K562 (cell line): Measurements from ENCODE around the gene OSGIN1. TPM values are rescaled to one million over a fixed set of nuclear protein-coding genes. Genes with fewer than 3 reads are reported as not detected.
A peak's percentile ranks its signal among the peaks of the same experiment; 100 is the strongest.

ENCODE experiments used
- ATAC-seq: fragments of 200-7000 bp; cut with Tn5 transposase; 3 replicates; pipeline ENCODE4 v1.9.1; 2020; ENCODE audit warnings: moderate library complexity
- BruUV-seq: library from RNA; stranded (reverse); fragments of 400-500 nt; replicated peaks from 2 replicates; lab custom pipeline; 2021; lab: Mats Ljungman, UMichigan
- CTCF ChIA-PET: fragments of 300-600 bp; formaldehyde crosslinking; extraction: SDS; loops from one replicate; lab custom pipeline; 2021; ENCODE audit warnings: low intra/inter-chr PET ratio; lab: Yijun Ruan, JAX
- POLR2A ChIA-PET: fragments of 300-600, 350-650 bp; sonication (Branson Sonifier 250); formaldehyde crosslinking; extraction: SDS; loops from one replicate; lab custom pipeline; 2021; ENCODE audit warnings: antibody characterized with exemption, inconsistent platforms; lab: Yijun Ruan, JAX
- DNase-seq, 4 experiments: peaks; one replicate each; pipeline versions ENCODE4 v3.0.0 to v3.0.0-alpha.2; 2011 to 2018; ENCODE audit warnings: low spot score in 3 of 4, mixed read lengths in 3 of 4; ENCODE audit errors: extremely low read depth in 1 of 4
- FAIRE-seq: peaks from 2 replicates; lab custom pipeline; 2011; peaks lifted over from hg19 to GRCh38; lab: Jason Lieb, UNC
- H2AFZ ChIP-seq: 2 replicates; pipeline ENCODE4 v1.6.0; 2011; ENCODE audit warnings: low read depth, low read length, control low read depth, inconsistent platforms
- H3K27ac ChIP-seq: fragments of 200-600 bp; 3 replicates; pipeline ENCODE4 v1.8.0; 2011; ENCODE audit warnings: low read depth, mild to moderate bottlenecking, control low read depth, inconsistent platforms, low read length, moderate library complexity, mixed read lengths; ENCODE audit errors: extremely low read depth
- H3K27me3 ChIP-seq, 2 experiments: fragments of 300-600 bp in 1 of 2; 2 replicates in 1 of 2; 3 replicates in 1 of 2; pipeline versions ENCODE4 v1.6.0 to v1.8.0; 2011; ENCODE audit warnings: inconsistent platforms in 2 of 2, low read length in 2 of 2, mild to moderate bottlenecking in 1 of 2, mixed read lengths in 1 of 2, moderate library complexity in 1 of 2; ENCODE audit not compliant: control insufficient read depth in 2 of 2, insufficient read depth in 2 of 2
- H3K36me3 ChIP-seq: fragments of 300-600 bp; 3 replicates; pipeline ENCODE4 v1.8.0; 2011; ENCODE audit warnings: mild to moderate bottlenecking, low read length, inconsistent platforms; ENCODE audit not compliant: control insufficient read depth, insufficient read depth
- H3K4me1 ChIP-seq, 2 experiments: fragments of 200-600 bp in 1 of 2; replicated peaks in 1 of 2; 2 replicates in 1 of 2; 3 replicates in 1 of 2; pipeline versions ENCODE4 v1.5.1 to v1.8.0; 2011; ENCODE audit warnings: inconsistent platforms in 2 of 2, low read length in 2 of 2, mild to moderate bottlenecking in 1 of 2, mixed read lengths in 1 of 2, moderate library complexity in 1 of 2; ENCODE audit not compliant: control insufficient read depth in 2 of 2, insufficient read depth in 2 of 2
- H3K4me2 ChIP-seq: 2 replicates; pipeline ENCODE4 v1.6.1; 2011; ENCODE audit warnings: low read length, control low read depth, inconsistent platforms, mixed read lengths; ENCODE audit not compliant: insufficient read depth
- H3K4me3 ChIP-seq: fragments of 200-600 bp; sonication (generic), shearing (Covaris generic); 2 replicates; pipeline ENCODE4 v1.5.1; 2016; ENCODE audit warnings: control low read depth, inconsistent platforms
- H3K79me2 ChIP-seq: fragments of 200-600 bp; 3 replicates; pipeline ENCODE4 v1.8.0; 2011; ENCODE audit warnings: low read length, inconsistent platforms; ENCODE audit not compliant: control insufficient read depth, insufficient read depth
- H3K9ac ChIP-seq, 2 experiments: 2 replicates each; pipeline versions ENCODE4 v1.6.0 to v1.6.1; 2011; ENCODE audit warnings: low read depth in 2 of 2, low read length in 2 of 2, control low read depth in 1 of 2, inconsistent platforms in 1 of 2, mild to moderate bottlenecking in 1 of 2, mixed read lengths in 1 of 2; ENCODE audit not compliant: insufficient read depth in 1 of 2
- H3K9me1 ChIP-seq: one replicate; pipeline ENCODE4 v1.6.0; 2011; ENCODE audit warnings: inconsistent platforms, mild to moderate bottlenecking, low read length, moderate library complexity; ENCODE audit not compliant: control insufficient read depth, insufficient read depth
- H3K9me3 ChIP-seq: replicated peaks from 2 replicates; pipeline ENCODE4 v1.5.1; 2011; ENCODE audit warnings: low read depth, low read length, inconsistent platforms; ENCODE audit not compliant: control insufficient read depth, insufficient read depth
- H4K20me1 ChIP-seq: replicated peaks from 2 replicates; pipeline ENCODE4 v1.6.1; 2011; ENCODE audit warnings: low read length, inconsistent platforms, mixed read lengths; ENCODE audit not compliant: control insufficient read depth, insufficient read depth
- ARNT ChIP-seq, 2 experiments: fragments of 450-650 bp; IDR thresholded peaks; 2 replicates each; pipeline ENCODE4 v1.6.1; 2016; ENCODE audit warnings: mild to moderate bottlenecking in 1 of 2
- GABPA ChIP-seq: fragments of 200-800 bp; sonication (Bioruptor generic); conservative IDR thresholded peaks from 2 replicates; pipeline ENCODE4 v1.6.1; 2016; ENCODE audit warnings: low read depth, missing genetic modification characterization, missing compliant biosample characterization
- GATAD2B ChIP-seq: fragments of 450-650 bp; IDR thresholded peaks from 2 replicates; pipeline ENCODE4 v1.6.1; 2017; ENCODE audit warnings: mild to moderate bottlenecking, borderline replicate concordance
- POLR2AphosphoS5 ChIP-seq: IDR thresholded peaks from 2 replicates; pipeline ENCODE4 v1.6.1; 2011; ENCODE audit warnings: mild to moderate bottlenecking, low read depth, low read length, moderate library complexity; ENCODE audit not compliant: control insufficient read depth, insufficient read depth
- POLR3G ChIP-seq: IDR thresholded peaks from 2 replicates; pipeline ENCODE4 v1.6.1; 2011; ENCODE audit not compliant: insufficient read length, insufficient replicate concordance; ENCODE audit errors: extremely low read depth
- RBM39 ChIP-seq: fragments of 200-400 bp; formaldehyde crosslinking; optimal IDR thresholded peaks from 2 replicates; pipeline ENCODE3; 2018; ENCODE audit warnings: low read depth, low read length
- ZBTB17 ChIP-seq: fragments of 450-650 bp; formaldehyde crosslinking; IDR thresholded peaks from 2 replicates; pipeline ENCODE4 v1.4.0; 2020; ENCODE audit warnings: mild to moderate bottlenecking
- ZNF197 ChIP-seq: fragments of 200-800 bp; sonication (Bioruptor generic); IDR thresholded peaks from 2 replicates; pipeline ENCODE4 v1.6.1; 2016; ENCODE audit warnings: low read depth, missing genetic modification characterization, missing compliant biosample characterization
- WGBS: fragments of 100-300 bp; shearing (Covaris generic); methylation state at CpG from one replicate; pipeline ENCODE4 v1.1.6; 2016; ENCODE audit warnings: low coverage, mixed read lengths; ENCODE audit not compliant: insufficient coverage; ENCODE audit errors: missing lambda C conversion rate; 5-methylcytosine and 5-hydroxymethylcytosine counted together
- in situ Hi-C: fragments of 300-500 bp; cut with MboI; formaldehyde crosslinking; loops from 4 replicates; pipeline ENCODE4 v1.15.0; 2018; ENCODE audit warnings: inconsistent platforms, mixed read lengths
- intact Hi-C: fragments of 100-400 bp; cut with micrococcal nuclease; formaldehyde crosslinking; loops from 2 replicates; pipeline ENCODE4 v1.14.2; 2022
- polyA plus RNA-seq, 8 experiments: library from polyadenylated mRNA; depleted of rRNA in 4 of 8; stranded (reverse) in 5 of 8; unstranded in 3 of 8; fragments of >200 nt; fragmentation: Nextera tagmentation in 2 of 8; fragmentation: Illumina TruSeq in 1 of 8; extraction: Ambion mirVana in 2 of 8; extraction: Trizol in 1 of 8; gene quantifications; 2 replicates each; pipeline versions ENCODE4 v1.2.1 to v1.2.3, GENCODE V29; 2011 to 2014; ENCODE audit warnings: inconsistent platforms in 1 of 8, missing spikeins in 1 of 8
- total RNA-seq, 7 experiments: library from RNA; depleted of rRNA in 6 of 7; stranded (reverse); fragments of >200 nt in 6 of 7; fragmentation: Illumina TruSeq in 2 of 7; extraction: Trizol in 2 of 7; gene quantifications; 2 replicates each; pipeline versions ENCODE4 v1.2.1 to v1.2.3, GENCODE V29; 2011 to 2021; ENCODE audit warnings: low replicate concordance in 1 of 7
- TF ChIP-seq, protein P1 (sequence below): fragments of 450-650 bp; formaldehyde crosslinking; IDR thresholded peaks from 2 replicates; pipeline ENCODE4 v1.4.0; 2020; ENCODE audit warnings: mild to moderate bottlenecking, mixed read lengths
- TF ChIP-seq, protein P2 (sequence below): fragments of 450-650 bp; formaldehyde crosslinking; IDR thresholded peaks from 2 replicates; pipeline ENCODE4 v1.4.0; 2022; ENCODE audit warnings: missing genetic modification characterization
- TF ChIP-seq, protein P3 (sequence below): sonication (generic); formaldehyde crosslinking; IDR thresholded peaks from 2 replicates; pipeline ENCODE4 v1.8.0; 2022; ENCODE audit warnings: missing genetic modification reagents, mild to moderate bottlenecking, moderate library complexity, borderline replicate concordance
- TF ChIP-seq, protein P4 (sequence below): IDR thresholded peaks from 3 replicates; pipeline ENCODE4 v1.6.1; 2011; ENCODE audit warnings: borderline replicate concordance, mild to moderate bottlenecking, moderate library complexity; ENCODE audit not compliant: insufficient read length; ENCODE audit errors: extremely low read depth

OSGIN1 gene
- total and polyA plus RNA-seq, 9 of the 15 experiments (the other 6 are each of a cell fraction or from before 2014, with no cell fraction given), result 0.03 to 3.6 (median 1.6) TPM

DNA sequence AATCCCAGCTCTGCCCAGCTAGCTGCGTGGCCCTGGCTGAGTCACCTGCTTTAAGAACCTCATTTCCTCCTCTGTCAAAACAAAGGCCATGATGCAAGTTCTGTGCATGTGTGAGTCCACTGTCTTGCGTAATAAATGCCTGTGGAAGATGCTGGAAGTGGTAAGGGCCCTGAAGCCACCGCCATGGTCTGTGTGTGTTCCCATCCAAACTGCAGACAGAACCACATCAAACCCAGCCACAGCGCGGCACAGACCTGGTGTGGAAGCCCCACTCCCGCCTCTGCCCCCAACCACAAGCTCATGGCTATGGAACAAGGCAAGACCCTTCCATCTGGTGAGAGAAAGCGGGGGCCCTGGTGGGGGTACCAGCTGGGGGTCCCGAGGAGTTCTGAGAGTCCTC lies 41.0 kb downstream of the OSGIN1 start (continued):
- TF ChIP-seq, protein P1, sequence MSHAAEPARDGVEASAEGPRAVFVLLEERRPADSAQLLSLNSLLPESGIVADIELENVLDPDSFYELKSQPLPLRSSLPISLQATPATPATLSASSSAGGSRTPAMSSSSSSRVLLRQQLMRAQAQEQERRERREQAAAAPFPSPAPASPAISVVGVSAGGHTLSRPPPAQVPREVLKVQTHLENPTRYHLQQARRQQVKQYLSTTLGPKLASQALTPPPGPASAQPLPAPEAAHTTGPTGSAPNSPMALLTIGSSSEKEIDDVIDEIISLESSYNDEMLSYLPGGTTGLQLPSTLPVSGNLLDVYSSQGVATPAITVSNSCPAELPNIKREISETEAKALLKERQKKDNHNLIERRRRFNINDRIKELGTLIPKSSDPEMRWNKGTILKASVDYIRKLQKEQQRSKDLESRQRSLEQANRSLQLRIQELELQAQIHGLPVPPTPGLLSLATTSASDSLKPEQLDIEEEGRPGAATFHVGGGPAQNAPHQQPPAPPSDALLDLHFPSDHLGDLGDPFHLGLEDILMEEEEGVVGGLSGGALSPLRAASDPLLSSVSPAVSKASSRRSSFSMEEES, result no peak
- TF ChIP-seq GABPA (tag) (peak; percentile 36; the same call in 1 of the 2 replicates), ZBTB17 (no peak)
- TF ChIP-seq, all 486 proteins: peak for 14

DNA sequence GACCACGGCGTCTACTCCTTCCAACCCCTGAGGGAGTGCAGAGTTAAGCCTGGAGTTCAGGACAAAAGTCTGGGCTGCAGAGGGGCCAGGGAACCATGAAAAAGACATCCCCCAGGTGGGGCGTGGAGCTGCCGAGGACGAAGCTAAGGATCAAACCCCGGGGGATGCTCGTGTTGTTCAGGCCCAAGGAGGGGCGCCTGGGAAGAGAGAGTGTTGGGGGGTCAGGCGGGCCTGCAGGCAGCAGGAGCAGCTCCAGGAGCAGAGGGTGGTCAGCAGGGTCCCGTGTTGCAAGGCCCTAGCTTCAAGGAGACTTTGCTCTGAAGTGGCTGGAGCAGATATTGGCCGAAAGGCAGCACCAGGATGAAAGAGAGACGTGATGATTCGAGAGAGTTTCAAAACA lies 41.7 kb downstream of the OSGIN1 start:
- CTCF ChIA-PET, result no interaction called here
- peaks cover 64 to 88% of the 10 kb centered on the region in 2 experiments for H3K27me3 ChIP-seq
- DNase-seq (no peak), ATAC-seq (no peak), FAIRE-seq (no peak)
- H2AFZ ChIP-seq, result no peak overlapping the region
- POLR2A ChIA-PET, result interaction anchor here (0.8 to 1.4 kb wide), 2 partner anchors 9 to 46 kb away, joined by 3 to 5 read pairs; no protein-coding TSS in a partner anchor
- no peak overlapping the region for H3K9ac ChIP-seq
- H3K79me2 ChIP-seq, result no peaks in the 10 kb centered on the region
- intact Hi-C loops, result no loop called here
- no peak overlapping the region for H3K4me3 ChIP-seq
- H3K4me2 ChIP-seq, result no peak overlapping the region
- no peak overlapping the region for H3K27ac ChIP-seq
- H3K9me1 ChIP-seq, result no peaks in the 10 kb centered on the region
- peaks cover 13% of the 10 kb centered on the region; the same call in 1 of the 2 replicates for H4K20me1 ChIP-seq
- no TSS peak for BruUV-seq
- WGBS, result 3% methylated on average over 12 of the region's 13 CpGs
- no peaks in the 10 kb centered on the region for H3K9me3 ChIP-seq
- in situ Hi-C loops, result no loop called here
- H3K36me3 ChIP-seq, result no peaks in the 10 kb centered on the region
- H3K4me1 ChIP-seq, result peaks cover 2 to 5% of the 10 kb centered on the region in 2 experiments; a peak in 3 of 5 replicates
- TF ChIP-seq, protein P2, sequence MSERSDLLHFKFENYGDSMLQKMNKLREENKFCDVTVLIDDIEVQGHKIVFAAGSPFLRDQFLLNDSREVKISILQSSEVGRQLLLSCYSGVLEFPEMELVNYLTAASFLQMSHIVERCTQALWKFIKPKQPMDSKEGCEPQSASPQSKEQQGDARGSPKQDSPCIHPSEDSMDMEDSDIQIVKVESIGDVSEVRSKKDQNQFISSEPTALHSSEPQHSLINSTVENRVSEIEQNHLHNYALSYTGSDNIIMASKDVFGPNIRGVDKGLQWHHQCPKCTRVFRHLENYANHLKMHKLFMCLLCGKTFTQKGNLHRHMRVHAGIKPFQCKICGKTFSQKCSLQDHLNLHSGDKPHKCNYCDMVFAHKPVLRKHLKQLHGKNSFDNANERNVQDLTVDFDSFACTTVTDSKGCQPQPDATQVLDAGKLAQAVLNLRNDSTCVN (CRISPR knock-in tag), result no peak
- TF ChIP-seq POLR3G, result no peak
- TF ChIP-seq, protein P3, sequence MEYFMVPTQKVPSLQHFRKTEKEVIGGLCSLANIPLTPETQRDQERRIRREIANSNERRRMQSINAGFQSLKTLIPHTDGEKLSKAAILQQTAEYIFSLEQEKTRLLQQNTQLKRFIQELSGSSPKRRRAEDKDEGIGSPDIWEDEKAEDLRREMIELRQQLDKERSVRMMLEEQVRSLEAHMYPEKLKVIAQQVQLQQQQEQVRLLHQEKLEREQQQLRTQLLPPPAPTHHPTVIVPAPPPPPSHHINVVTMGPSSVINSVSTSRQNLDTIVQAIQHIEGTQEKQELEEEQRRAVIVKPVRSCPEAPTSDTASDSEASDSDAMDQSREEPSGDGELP (CRISPR knock-in tag), result no peak
- TF ChIP-seq ARNT (IDR thresholded peaks at IDR 0.05), result no peak
- no peak for TF ChIP-seq POLR2AphosphoS5
- TF ChIP-seq ZBTB17, result no peak
- TF ChIP-seq, protein P4, sequence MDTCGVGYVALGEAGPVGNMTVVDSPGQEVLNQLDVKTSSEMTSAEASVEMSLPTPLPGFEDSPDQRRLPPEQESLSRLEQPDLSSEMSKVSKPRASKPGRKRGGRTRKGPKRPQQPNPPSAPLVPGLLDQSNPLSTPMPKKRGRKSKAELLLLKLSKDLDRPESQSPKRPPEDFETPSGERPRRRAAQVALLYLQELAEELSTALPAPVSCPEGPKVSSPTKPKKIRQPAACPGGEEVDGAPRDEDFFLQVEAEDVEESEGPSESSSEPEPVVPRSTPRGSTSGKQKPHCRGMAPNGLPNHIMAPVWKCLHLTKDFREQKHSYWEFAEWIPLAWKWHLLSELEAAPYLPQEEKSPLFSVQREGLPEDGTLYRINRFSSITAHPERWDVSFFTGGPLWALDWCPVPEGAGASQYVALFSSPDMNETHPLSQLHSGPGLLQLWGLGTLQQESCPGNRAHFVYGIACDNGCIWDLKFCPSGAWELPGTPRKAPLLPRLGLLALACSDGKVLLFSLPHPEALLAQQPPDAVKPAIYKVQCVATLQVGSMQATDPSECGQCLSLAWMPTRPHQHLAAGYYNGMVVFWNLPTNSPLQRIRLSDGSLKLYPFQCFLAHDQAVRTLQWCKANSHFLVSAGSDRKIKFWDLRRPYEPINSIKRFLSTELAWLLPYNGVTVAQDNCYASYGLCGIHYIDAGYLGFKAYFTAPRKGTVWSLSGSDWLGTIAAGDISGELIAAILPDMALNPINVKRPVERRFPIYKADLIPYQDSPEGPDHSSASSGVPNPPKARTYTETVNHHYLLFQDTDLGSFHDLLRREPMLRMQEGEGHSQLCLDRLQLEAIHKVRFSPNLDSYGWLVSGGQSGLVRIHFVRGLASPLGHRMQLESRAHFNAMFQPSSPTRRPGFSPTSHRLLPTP, result no peak
- no peak for TF ChIP-seq ZNF197 (CRISPR knock-in tag)
- TF ChIP-seq RBM39, result no peak
- TF ChIP-seq GATAD2B, result no peak
